RWPE2 (cell line): ENCODE data around the gene ENC1.

Source experiments
- ATAC-seq: fragments of 200-7000 bp; cut with Tn5 transposase; 3 replicates; pipeline ENCODE4 v1.9.1; 2021; ENCODE audit warnings: low read depth
- DNase-seq: peaks from one replicate; pipeline ENCODE4 v3.0.0-alpha.2; 2020; ENCODE audit warnings: low spot score
- H3K27ac ChIP-seq: fragments of 450-650 bp; 2 replicates; pipeline ENCODE4 v1.5.1; 2017; ENCODE audit warnings: mild to moderate bottlenecking; ENCODE audit not compliant: poor library complexity, severe bottlenecking
- H3K27me3 ChIP-seq: fragments of 250-450 bp; sonication (Bioruptor Pico); 2 replicates; pipeline ENCODE4 v1.5.1; 2021; ENCODE audit warnings: mild to moderate bottlenecking, moderate library complexity; ENCODE audit not compliant: insufficient read depth, poor library complexity, severe bottlenecking
- H3K36me3 ChIP-seq: fragments of 250-450 bp; sonication (Bioruptor Pico); 2 replicates; pipeline ENCODE4 v1.5.1; 2020; ENCODE audit warnings: low read depth, mild to moderate bottlenecking, moderate library complexity
- H3K4me1 ChIP-seq: fragments of 250-450 bp; sonication (Bioruptor Pico); 2 replicates; pipeline ENCODE4 v1.5.1; 2021; ENCODE audit warnings: mild to moderate bottlenecking, moderate library complexity; ENCODE audit not compliant: insufficient read depth, poor library complexity, severe bottlenecking
- H3K4me3 ChIP-seq: fragments of 250-450 bp; sonication (Bioruptor Pico); 2 replicates; pipeline ENCODE4 v1.5.1; 2021; ENCODE audit warnings: mild to moderate bottlenecking, moderate library complexity; ENCODE audit not compliant: severe bottlenecking
- H3K9me3 ChIP-seq: fragments of 250-450 bp; sonication (Bioruptor Pico); 2 replicates; pipeline ENCODE4 v1.5.1; 2021; ENCODE audit warnings: mild to moderate bottlenecking, moderate library complexity; ENCODE audit not compliant: severe bottlenecking
- TF ChIP-seq, protein P1 (sequence below): fragments of 450-650 bp; IDR thresholded peaks from one replicate; pipeline ENCODE4 v1.5.1; 2017; ENCODE audit warnings: mild to moderate bottlenecking, moderate library complexity; ENCODE audit not compliant: poor library complexity, severe bottlenecking

Gene ENC1

DNA sequence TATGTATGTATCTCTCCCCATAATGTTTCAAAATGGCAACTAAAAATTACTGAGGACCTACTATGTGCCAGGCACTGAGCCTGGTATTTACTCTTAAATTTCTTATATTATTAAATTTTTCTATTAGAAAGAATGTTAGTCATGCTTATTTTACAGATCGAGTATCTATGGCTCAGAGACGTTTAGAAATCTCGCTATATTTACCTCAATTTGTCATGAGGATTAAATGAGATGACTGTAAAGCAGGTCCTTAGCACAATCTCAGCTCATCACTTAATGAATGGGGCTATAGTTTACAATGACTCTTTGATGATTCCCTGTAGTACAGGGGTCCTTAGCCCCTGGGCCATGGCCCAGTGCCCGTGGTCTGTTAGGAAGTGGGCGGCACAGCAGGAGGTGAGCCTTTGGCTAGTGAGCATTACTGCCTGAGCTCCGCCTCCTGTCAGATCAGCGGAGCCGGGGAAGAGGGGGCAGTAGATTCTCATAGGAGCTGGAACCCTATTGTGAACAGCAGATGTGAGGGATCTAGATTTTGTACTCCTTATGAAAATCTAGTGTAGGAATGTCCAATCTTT, 15.5 kb downstream of the ENC1 start:
- TF ChIP-seq, protein P1, sequence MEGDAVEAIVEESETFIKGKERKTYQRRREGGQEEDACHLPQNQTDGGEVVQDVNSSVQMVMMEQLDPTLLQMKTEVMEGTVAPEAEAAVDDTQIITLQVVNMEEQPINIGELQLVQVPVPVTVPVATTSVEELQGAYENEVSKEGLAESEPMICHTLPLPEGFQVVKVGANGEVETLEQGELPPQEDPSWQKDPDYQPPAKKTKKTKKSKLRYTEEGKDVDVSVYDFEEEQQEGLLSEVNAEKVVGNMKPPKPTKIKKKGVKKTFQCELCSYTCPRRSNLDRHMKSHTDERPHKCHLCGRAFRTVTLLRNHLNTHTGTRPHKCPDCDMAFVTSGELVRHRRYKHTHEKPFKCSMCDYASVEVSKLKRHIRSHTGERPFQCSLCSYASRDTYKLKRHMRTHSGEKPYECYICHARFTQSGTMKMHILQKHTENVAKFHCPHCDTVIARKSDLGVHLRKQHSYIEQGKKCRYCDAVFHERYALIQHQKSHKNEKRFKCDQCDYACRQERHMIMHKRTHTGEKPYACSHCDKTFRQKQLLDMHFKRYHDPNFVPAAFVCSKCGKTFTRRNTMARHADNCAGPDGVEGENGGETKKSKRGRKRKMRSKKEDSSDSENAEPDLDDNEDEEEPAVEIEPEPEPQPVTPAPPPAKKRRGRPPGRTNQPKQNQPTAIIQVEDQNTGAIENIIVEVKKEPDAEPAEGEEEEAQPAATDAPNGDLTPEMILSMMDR, result no peak
- H3K9me3 ChIP-seq, result no peaks in the 10 kb centered on the region
- peaks cover 22% of the 10 kb centered on the region for H3K36me3 ChIP-seq
- H3K27me3 ChIP-seq, result no peaks in the 10 kb centered on the region
- peak overlapping the region; percentile 32 for H3K27ac ChIP-seq
- ATAC-seq (0 out of 3 replicates have a peak, but pooled peaks have one; percentile 5), DNase-seq (no peak)
- peaks cover 30% of the 10 kb centered on the region for H3K4me1 ChIP-seq
- no peak overlapping the region for H3K4me3 ChIP-seq

DNA sequence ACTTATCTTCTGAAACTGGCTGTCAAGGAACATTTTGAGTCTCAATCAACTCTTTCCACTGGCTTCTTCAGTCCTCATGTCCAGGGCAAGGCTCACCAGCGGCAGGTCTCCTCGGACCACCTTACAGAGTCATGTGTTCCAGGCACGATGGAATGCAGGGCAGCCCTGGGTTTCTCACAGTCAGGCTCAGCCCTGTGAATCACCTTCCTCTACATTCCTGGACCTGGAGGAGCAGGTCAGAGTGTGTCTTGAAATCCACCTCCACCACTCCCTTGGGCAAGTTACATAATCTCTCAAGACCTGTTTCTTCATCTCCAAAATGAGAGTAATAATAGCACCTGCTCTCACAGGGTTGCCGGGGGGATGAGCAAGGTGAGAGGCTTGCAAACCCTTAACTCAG, 16.0 kb downstream of the ENC1 start:
- no peaks in the 10 kb centered on the region for H3K9me3 ChIP-seq
- DNase-seq (peak; percentile 95), ATAC-seq (peak; percentile 99)
- no peak overlapping the region for H3K4me3 ChIP-seq
- H3K27me3 ChIP-seq, result no peaks in the 10 kb centered on the region
- peaks cover 17% of the 10 kb centered on the region for H3K36me3 ChIP-seq
- H3K27ac ChIP-seq, result peak overlapping the region; percentile 32
- TF ChIP-seq, protein P1, result no peak
- peaks cover 29% of the 10 kb centered on the region for H3K4me1 ChIP-seq

DNA sequence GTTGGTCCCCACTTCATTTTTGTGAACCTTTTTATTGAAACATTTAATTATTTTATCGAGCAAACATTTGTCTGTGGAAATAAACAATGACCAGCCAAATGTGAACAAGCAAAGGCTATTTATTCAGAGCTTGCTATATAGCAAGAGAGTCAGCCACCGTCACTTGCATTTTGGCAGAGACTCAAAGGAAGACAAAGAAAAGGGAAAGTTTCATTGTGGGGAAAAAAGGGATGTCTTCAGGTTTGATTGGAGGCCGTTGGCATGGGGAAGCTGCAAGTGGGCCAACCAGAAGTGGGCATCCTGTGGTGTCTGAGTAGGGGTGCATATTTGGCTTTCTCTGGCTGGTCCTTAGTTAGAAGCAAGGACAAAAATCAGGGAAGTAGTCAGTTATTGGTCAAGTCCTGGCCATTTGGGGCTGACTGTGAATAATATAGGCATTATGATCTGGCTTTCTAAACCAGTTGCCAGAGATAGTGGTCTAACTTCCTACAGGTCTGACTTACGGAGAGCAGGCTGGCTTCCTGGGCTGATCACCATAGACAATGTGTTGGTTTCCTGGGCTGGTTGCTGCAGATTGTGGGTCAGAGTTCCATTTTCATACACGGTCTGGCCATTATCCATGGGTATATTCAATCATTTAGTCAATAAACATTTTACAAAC, 16.6 kb downstream of the ENC1 start:
- H3K9me3 ChIP-seq, result no peaks in the 10 kb centered on the region
- DNase-seq (no peak), ATAC-seq (no peak)
- TF ChIP-seq, protein P1, result no peak
- H3K36me3 ChIP-seq, result peaks cover 12% of the 10 kb centered on the region
- H3K4me3 ChIP-seq, result no peak overlapping the region
- peak overlapping the region; percentile 32 for H3K27ac ChIP-seq
- no peaks in the 10 kb centered on the region for H3K27me3 ChIP-seq
- H3K4me1 ChIP-seq, result peaks cover 29% of the 10 kb centered on the region

DNA sequence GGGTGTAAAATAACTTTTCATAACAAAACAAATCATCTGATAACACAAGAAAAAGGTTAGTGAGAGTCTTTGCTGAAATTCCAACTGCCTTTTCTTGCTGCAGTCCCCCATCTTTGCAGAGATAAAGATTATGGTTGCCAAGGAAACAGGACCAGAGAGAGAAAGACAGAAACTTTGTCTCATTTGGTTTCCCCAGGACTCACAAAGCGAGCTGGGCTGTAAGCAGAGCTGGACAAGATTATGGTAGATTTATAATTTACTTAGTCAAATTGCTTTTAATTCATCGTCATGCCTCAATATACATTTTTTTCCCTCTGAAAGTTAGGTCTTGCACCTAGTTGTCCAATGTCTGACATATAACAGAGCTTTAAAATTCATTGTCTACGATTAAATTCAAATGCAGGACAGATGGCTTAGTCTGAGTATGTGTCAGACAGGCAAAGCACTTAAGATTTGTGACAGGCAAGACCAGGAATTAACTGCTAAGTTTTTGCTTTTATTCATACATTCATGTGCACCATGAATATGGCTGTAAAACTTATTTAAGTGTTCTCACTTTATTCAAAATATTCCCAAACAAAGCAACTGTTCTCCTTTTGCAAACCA, 17.4 kb downstream of the ENC1 start:
- ATAC-seq (no peak), DNase-seq (no peak)
- Histone ChIP-seq H3K4me3 (no peak overlapping the region), H3K27me3 (no peaks in the 10 kb centered on the region), H3K4me1 (peaks cover 29% of the 10 kb centered on the region), H3K27ac (no peak overlapping the region), H3K36me3 (peaks cover 5% of the 10 kb centered on the region), H3K9me3 (no peaks in the 10 kb centered on the region)
- TF ChIP-seq, protein P1, result no peak

DNA sequence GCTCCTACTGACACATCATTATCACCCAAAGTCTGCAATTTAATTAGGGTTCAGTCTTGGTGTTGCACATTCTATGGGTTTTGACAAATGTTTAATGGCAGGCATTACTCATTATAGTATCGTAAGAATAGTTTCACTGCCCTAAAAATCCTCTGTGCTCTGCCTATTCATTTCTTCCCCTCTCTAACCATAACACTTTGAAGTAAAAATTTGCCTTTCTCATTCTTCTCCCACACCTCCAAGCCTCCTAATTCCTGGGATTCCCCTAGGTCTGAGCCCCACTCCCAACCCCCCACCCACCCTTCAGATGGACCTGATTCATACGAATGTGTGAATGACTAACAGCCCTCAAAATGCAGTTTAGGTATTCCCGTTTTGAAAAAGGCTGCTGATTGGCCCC, 18.4 kb downstream of the ENC1 start:
- no peaks in the 10 kb centered on the region for H3K36me3 ChIP-seq
- H3K4me1 ChIP-seq, result peaks cover 29% of the 10 kb centered on the region
- H3K27me3 ChIP-seq, result no peaks in the 10 kb centered on the region
- DNase-seq (no peak), ATAC-seq (no peak)
- H3K4me3 ChIP-seq, result no peak overlapping the region
- TF ChIP-seq, protein P1, result no peak
- no peaks in the 10 kb centered on the region for H3K9me3 ChIP-seq
- H3K27ac ChIP-seq, result no peak overlapping the region
